PC-3 (cell line): Measurements from ENCODE around the gene HIGD1B. TPM values are rescaled to one million over a fixed set of nuclear protein-coding genes. Genes with fewer than 3 reads are reported as not detected.

Source experiments
- ATAC-seq: fragments of 200-7000 bp; cut with Tn5 transposase; 2 replicates; pipeline ENCODE4 v1.9.1; 2020; ENCODE audit warnings: mild to moderate bottlenecking, moderate library complexity
- Bru-seq: library from RNA; stranded (reverse); fragments of 400-500 nt; gene quantifications from one replicate; lab custom pipeline; 2021; lab: Mats Ljungman, UMichigan
- BruChase-seq, 2 experiments: library from RNA; stranded (reverse); fragments of 400-500 nt; gene quantifications; one replicate each; lab custom pipeline; 2021; lab: Mats Ljungman, UMichigan
- BruUV-seq: library from RNA; stranded (reverse); fragments of 400-500 nt; replicated peaks from 2 replicates; lab custom pipeline; 2021; lab: Mats Ljungman, UMichigan
- CTCF ChIA-PET: fragments of 300-600 bp; sonication (Branson Sonifier 250); formaldehyde crosslinking; loops from one replicate; lab custom pipeline; 2022; ENCODE audit warnings: antibody characterized with exemption; lab: Charles Lee
- POLR2A ChIA-PET: fragments of 300-600 bp; sonication (Branson Sonifier 250); formaldehyde crosslinking; loops from one replicate; lab custom pipeline; 2022; ENCODE audit warnings: antibody characterized with exemption; ENCODE audit not compliant: unreplicated experiment; lab: Charles Lee
- DNase-seq: peaks from one replicate; pipeline ENCODE4 v3.0.0-alpha.2; 2015
- H2AFZ ChIP-seq: fragments of 300-600 bp; sonication (generic); 2 replicates; pipeline ENCODE4 v1.6.0; 2016; ENCODE audit warnings: antibody characterized with exemption, low read length
- H3F3A ChIP-seq: fragments of 300-600 bp; sonication (generic); one replicate; pipeline ENCODE4 v1.6.0; 2017; ENCODE audit warnings: antibody characterized with exemption, low read length, control low read depth, mild to moderate bottlenecking; ENCODE audit not compliant: unreplicated experiment
- H3K27ac ChIP-seq: fragments of 300-600 bp; sonication (generic); 2 replicates; pipeline ENCODE4 v1.5.1; 2016; ENCODE audit warnings: mild to moderate bottlenecking, low read length
- H3K27me3 ChIP-seq: fragments of 300-600 bp; sonication (generic); 2 replicates; pipeline ENCODE4 v1.6.1; 2016; ENCODE audit warnings: low read length, mixed read lengths
- H3K36me3 ChIP-seq: fragments of 300-600 bp; sonication (generic); 2 replicates; pipeline ENCODE4 v1.6.1; 2016; ENCODE audit warnings: low read depth, mixed run types, low read length, mixed read lengths
- H3K4me1 ChIP-seq: fragments of 300-600 bp; sonication (generic); 2 replicates; pipeline ENCODE4 v1.5.1; 2016; ENCODE audit warnings: low read length; ENCODE audit not compliant: insufficient read depth
- H3K4me2 ChIP-seq: fragments of 300-600 bp; sonication (generic); 2 replicates; pipeline ENCODE4 v1.6.0; 2016; ENCODE audit warnings: low read length
- H3K4me3 ChIP-seq: fragments of 300-600 bp; sonication (generic); 2 replicates; pipeline ENCODE4 v1.5.1; 2016; ENCODE audit warnings: mild to moderate bottlenecking, low read length, mixed read lengths
- H3K79me2 ChIP-seq: fragments of 300-600 bp; sonication (generic); 2 replicates; pipeline ENCODE4 v1.6.1; 2017; ENCODE audit warnings: low read length, mixed read lengths
- H3K9ac ChIP-seq: fragments of 300-600 bp; sonication (generic); 2 replicates; pipeline ENCODE4 v1.6.0; 2016; ENCODE audit warnings: mild to moderate bottlenecking, low read length
- H3K9me2 ChIP-seq: fragments of 300-600 bp; sonication (generic); replicated peaks from 2 replicates; pipeline ENCODE4 v1.6.1; 2016; ENCODE audit warnings: mixed run types, low read length, mixed read lengths
- H3K9me3 ChIP-seq: fragments of 300-600 bp; sonication (generic); 2 replicates; pipeline ENCODE4 v1.6.1; 2016; ENCODE audit warnings: low read length, mixed read lengths
- H4K20me1 ChIP-seq: fragments of 300-600 bp; sonication (generic); 2 replicates; pipeline ENCODE4 v1.6.1; 2016; ENCODE audit warnings: low read length, mixed read lengths
- EZH2 ChIP-seq: fragments of 300-600 bp; sonication (generic); IDR thresholded peaks from one replicate; pipeline ENCODE4 v1.6.1; 2017; ENCODE audit warnings: antibody characterized with exemption, mild to moderate bottlenecking, low read length; ENCODE audit not compliant: unreplicated experiment
- EZH2phosphoT487 ChIP-seq: fragments of 300-600 bp; sonication (generic); IDR thresholded peaks from 2 replicates; pipeline ENCODE4 v1.6.1; 2018; ENCODE audit warnings: mild to moderate bottlenecking, antibody characterized with exemption, low read length, borderline replicate concordance
- intact Hi-C: fragments of 100-400 bp; cut with micrococcal nuclease; formaldehyde crosslinking; loops from 2 replicates; pipeline ENCODE4 v1.9.0; 2023
- long read RNA-seq: library from polyadenylated mRNA; unstranded; transcript quantifications from one replicate; pipeline ENCODE4 v2.0.0, GENCODE V29; 2021; ENCODE audit not compliant: unreplicated experiment
- total RNA-seq: library from RNA; depleted of rRNA; stranded (reverse); fragments of >200 nt; gene quantifications from 2 replicates; pipeline ENCODE4 v1.2.3, GENCODE V29; 2014; rRNA removed
- TF ChIP-seq, protein P1 (sequence below): fragments of 300-600 bp; sonication (generic); conservative IDR thresholded peaks from 2 replicates; pipeline ENCODE4 v1.5.1; 2017; ENCODE audit warnings: antibody characterized with exemption, low read depth, mild to moderate bottlenecking, low read length

HIGD1B gene
- total RNA-seq (not detected in 2 replicates), Bru-seq, nascent RNA (not detected), BruChase-seq, experiment 1, labeled RNA remaining after a 6-hour chase (not detected), BruChase-seq, experiment 2, labeled RNA remaining after a 2-hour chase (not detected)
- long read RNA-seq, partial matches to known transcripts, result 0 of 9 reads
- long read RNA-seq, other reads (novel, unspliced or antisense), result 9 of 9 reads

DNA sequence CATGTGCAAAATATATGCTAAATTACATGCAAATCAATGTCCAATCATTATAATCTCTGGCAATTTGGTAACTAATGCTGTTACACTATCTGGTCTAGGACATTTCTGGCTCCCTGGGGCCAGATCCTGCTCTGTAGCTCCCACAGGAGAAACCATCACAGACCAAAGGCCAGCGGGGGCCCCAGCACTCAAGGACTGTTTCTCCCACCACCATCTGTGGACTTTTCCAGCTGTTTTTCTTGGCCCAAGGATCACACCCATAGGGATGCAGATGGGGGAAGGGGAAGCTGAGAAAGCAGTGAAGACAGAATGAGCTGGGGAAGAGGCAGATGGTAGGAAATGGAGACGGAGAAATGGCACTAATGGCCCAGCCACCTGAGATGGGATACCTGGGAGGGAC, at the start of gene HIGD1B:
Gene HIGD1B, plus strand, starts transcription at position 298 of the 400 bp plus-strand sequence. CDS start 270 bp downstream, outside the sequence.
- no peaks in the 10 kb centered on the region for H3K79me2 ChIP-seq
- H3K9me3 ChIP-seq, result no peaks in the 10 kb centered on the region
- no TSS peak for BruUV-seq
- H2AFZ ChIP-seq, result no peak within 1 kb of the TSS
- no peaks in the 10 kb centered on the region for H3K27me3 ChIP-seq
- DNase-seq (no peak), ATAC-seq (no peak)
- H3K36me3 ChIP-seq, result peaks cover 22% of the 10 kb centered on the region
- no peaks in the 10 kb centered on the region for H3K4me1 ChIP-seq
- H3K9ac ChIP-seq, result no peak within 1 kb of the TSS
- H3F3A ChIP-seq, result no peaks in the 10 kb centered on the region
- ChIA-PET CTCF (no interaction called here), POLR2A (no interaction called here)
- intact Hi-C loops, result no loop called here
- H3K4me3 ChIP-seq, result no peak within 1 kb of the TSS
- H4K20me1 ChIP-seq, result no peaks in the 10 kb centered on the region
- H3K9me2 ChIP-seq, result no peaks in the 10 kb centered on the region
- no peak within 1 kb of the TSS for H3K27ac ChIP-seq
- TF ChIP-seq, protein P1, sequence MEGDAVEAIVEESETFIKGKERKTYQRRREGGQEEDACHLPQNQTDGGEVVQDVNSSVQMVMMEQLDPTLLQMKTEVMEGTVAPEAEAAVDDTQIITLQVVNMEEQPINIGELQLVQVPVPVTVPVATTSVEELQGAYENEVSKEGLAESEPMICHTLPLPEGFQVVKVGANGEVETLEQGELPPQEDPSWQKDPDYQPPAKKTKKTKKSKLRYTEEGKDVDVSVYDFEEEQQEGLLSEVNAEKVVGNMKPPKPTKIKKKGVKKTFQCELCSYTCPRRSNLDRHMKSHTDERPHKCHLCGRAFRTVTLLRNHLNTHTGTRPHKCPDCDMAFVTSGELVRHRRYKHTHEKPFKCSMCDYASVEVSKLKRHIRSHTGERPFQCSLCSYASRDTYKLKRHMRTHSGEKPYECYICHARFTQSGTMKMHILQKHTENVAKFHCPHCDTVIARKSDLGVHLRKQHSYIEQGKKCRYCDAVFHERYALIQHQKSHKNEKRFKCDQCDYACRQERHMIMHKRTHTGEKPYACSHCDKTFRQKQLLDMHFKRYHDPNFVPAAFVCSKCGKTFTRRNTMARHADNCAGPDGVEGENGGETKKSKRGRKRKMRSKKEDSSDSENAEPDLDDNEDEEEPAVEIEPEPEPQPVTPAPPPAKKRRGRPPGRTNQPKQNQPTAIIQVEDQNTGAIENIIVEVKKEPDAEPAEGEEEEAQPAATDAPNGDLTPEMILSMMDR, result no peak
- TF ChIP-seq EZH2phosphoT487 (no peak), EZH2 (no peak)
- H3K4me2 ChIP-seq, result no peak within 1 kb of the TSS

DNA sequence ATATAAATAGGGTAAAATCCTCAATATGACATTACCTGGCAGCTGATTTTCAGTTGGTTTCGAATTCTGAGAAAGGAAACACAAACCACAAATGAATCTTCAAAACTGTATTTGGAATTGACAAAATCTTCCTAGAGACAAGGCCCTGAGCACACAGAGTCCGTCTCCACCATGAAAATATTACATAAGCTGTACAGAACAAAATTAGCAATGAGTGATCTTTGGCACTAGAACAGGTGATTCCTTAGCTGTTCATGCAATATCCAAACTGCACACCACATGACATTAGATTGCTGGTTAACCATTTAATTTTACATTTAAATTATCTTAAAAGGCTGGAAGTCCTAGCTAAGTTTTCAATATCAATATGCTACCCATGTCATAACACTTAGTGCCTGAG, 49.3 kb upstream of the HIGD1B start:
- H3K9ac ChIP-seq, result no peak overlapping the region
- H3K9me3 ChIP-seq, result no peaks in the 10 kb centered on the region
- no peak overlapping the region for H3K27ac ChIP-seq
- ChIA-PET CTCF (interaction anchor here (0.5 kb wide), 1 partner anchor 23 kb away, joined by 3 read pairs; no protein-coding TSS in a partner anchor), POLR2A (no interaction called here)
- H3K4me2 ChIP-seq, result no peak overlapping the region
- no peaks in the 10 kb centered on the region for H3K27me3 ChIP-seq
- H3K36me3 ChIP-seq, result peaks cover 4% of the 10 kb centered on the region; the same call in 1 of the 2 replicates
- no peaks in the 10 kb centered on the region for H4K20me1 ChIP-seq
- no peaks in the 10 kb centered on the region for H3F3A ChIP-seq
- DNase-seq (no peak), ATAC-seq (no peak)
- TF ChIP-seq EZH2phosphoT487, result no peak
- TF ChIP-seq, protein P1, result no peak
- no peak for TF ChIP-seq EZH2
- no peak overlapping the region for H2AFZ ChIP-seq
- no peak overlapping the region for H3K4me3 ChIP-seq
- no TSS peak for BruUV-seq
- intact Hi-C loops, result no loop called here
- H3K4me1 ChIP-seq, result peaks cover 24% of the 10 kb centered on the region
- H3K9me2 ChIP-seq, result no peaks in the 10 kb centered on the region
- H3K79me2 ChIP-seq, result no peaks in the 10 kb centered on the region

DNA sequence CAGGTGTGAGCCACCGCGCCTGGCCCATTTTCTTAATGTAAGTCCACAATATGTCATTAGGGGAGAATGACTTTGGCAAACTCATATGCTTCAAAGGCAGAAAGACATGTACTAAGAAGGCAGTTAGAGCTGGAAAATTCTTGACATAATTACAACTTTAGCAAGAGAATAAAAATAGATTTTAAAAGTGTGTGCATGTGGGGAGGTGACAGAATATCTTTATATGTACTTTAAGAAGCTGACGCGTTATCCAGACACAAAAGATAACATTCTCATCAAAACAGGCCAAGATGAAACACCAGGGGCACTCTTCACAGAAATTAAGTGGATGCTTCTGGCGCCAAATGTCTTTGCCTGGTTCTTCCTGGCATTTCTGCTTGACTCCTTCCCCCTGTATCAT, 45.8 kb upstream of the HIGD1B start:
- Histone ChIP-seq H3K79me2 (no peaks in the 10 kb centered on the region), H3F3A (no peaks in the 10 kb centered on the region), H3K27ac (no peak overlapping the region), H3K9ac (no peak overlapping the region), H2AFZ (no peak overlapping the region), H3K36me3 (peaks cover 25% of the 10 kb centered on the region), H3K4me2 (no peak overlapping the region), H3K27me3 (no peaks in the 10 kb centered on the region), H4K20me1 (no peaks in the 10 kb centered on the region), H3K4me1 (no peaks in the 10 kb centered on the region), H3K4me3 (no peak overlapping the region), H3K9me2 (no peaks in the 10 kb centered on the region), H3K9me3 (no peaks in the 10 kb centered on the region)
- BruUV-seq, result no TSS peak
- no peak for ATAC-seq
- ChIA-PET POLR2A (no interaction called here), CTCF (no interaction called here)
- TF ChIP-seq EZH2 (no peak), EZH2phosphoT487 (no peak)
- DNase-seq, result no peak
- intact Hi-C loops, result no loop called here
